ENCODE results near the gene NOTCH4.

DNA sequence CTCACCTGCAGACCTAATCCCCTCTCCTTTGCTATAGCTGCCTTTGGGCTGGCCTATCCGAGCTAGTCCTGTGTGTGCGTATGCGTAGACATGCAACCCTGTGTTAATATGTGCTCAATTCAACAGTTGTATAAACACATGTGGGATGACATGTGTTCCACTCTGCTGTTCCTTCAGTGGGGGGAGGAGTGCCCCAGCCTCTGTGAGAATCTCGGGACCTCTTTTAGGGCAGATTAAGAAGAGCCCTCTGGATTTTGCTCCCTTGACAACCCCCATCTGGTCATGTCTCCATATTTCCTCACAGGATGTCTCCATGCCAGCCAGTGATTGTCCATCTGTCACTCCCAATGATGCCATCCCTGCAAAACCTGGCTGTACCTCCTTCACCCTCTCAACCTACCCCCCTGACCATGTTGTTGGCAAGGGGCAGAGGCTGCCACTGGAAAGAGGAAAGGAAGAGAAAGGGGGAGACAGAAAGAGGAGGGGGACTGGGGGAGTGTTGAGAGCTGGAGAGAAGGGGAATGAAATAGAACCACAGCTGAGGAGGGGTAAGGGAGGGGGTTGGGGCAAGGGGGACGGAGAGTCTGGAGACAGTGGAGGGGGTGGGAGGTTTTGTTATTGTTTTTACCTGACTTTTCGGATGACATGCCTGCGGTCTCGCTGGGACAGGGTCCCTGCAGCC, 72.5 kb downstream of the NOTCH4 start:
- TF ChIP-seq POLR2AphosphoS5 (IDR thresholded peaks at IDR 0.05; ENCODE audit: low read depth, low read length) (no peak), TAF1 (IDR thresholded peaks at IDR 0.05; ENCODE audit: borderline replicate concordance, low read depth, low read length) (no peak), POLR2A (IDR thresholded peaks at IDR 0.05; ENCODE audit: low read depth, low read length) (no peak)

Measured in GM12892 (cell line).